GM21786 (cell line): ENCODE results near the gene ASXL3.

Experiments
- ATAC-seq: cut with Tn5 transposase; IDR thresholded peaks from one replicate; pipeline ENCODE4 v1.9.1; 2021; ENCODE audit not compliant: unreplicated experiment

ASXL3 gene

GRCh38 chr18:33656889-33657448, 79.0 kb downstream of the ASXL3 start:
- no peak for ATAC-seq

- no peak for ATAC-seq
These were observed 82.8 kb downstream of the ASXL3 start for GRCh38 chr18:33660696-33661310.

GRCh38 chr18:33664241-33664874, 86.3 kb downstream of the ASXL3 start:
- ATAC-seq, result no peak

- no peak for ATAC-seq
These were observed 87.2 kb downstream of the ASXL3 start for GRCh38 chr18:33665187-33665586.

- ATAC-seq, result no peak
These were observed 87.6 kb downstream of the ASXL3 start for GRCh38 chr18:33665641-33666040.

- no peak for ATAC-seq
These were observed 88.9 kb downstream of the ASXL3 start for GRCh38 chr18:33666915-33667314.

GRCh38 chr18:33669589-33669988, 91.6 kb downstream of the ASXL3 start:
- ATAC-seq, result no peak

GRCh38 chr18:33670029-33670428, 92.0 kb downstream of the ASXL3 start:
- ATAC-seq, result no peak

- no peak for ATAC-seq
These were observed 95.7 kb downstream of the ASXL3 start for GRCh38 chr18:33673689-33674088.

GRCh38 chr18:33676593-33676992, 98.6 kb downstream of the ASXL3 start:
- ATAC-seq, result no peak

- ATAC-seq, result no peak
These were observed 99.9 kb downstream of the ASXL3 start for GRCh38 chr18:33677891-33678290.

GRCh38 chr18:33682436-33682835, 104.4 kb downstream of the ASXL3 start:
- ATAC-seq, result no peak

GRCh38 chr18:33694593-33694992, 116.6 kb downstream of the ASXL3 start:
- no peak for ATAC-seq

- ATAC-seq, result no peak
These were observed 118.5 kb downstream of the ASXL3 start for GRCh38 chr18:33696332-33697162.

GRCh38 chr18:33697498-33697897, 119.5 kb downstream of the ASXL3 start:
- no peak for ATAC-seq

GRCh38 chr18:33699372-33699771, 121.4 kb downstream of the ASXL3 start:
- ATAC-seq, result no peak

GRCh38 chr18:33700513-33700976, 122.5 kb downstream of the ASXL3 start:
- peak; percentile 88 for ATAC-seq

- ATAC-seq, result no peak
These were observed 124.6 kb downstream of the ASXL3 start for GRCh38 chr18:33702625-33703024.

- ATAC-seq, result no peak
These were observed 128.4 kb downstream of the ASXL3 start for GRCh38 chr18:33706391-33706790.

GRCh38 chr18:33708876-33709275, 130.9 kb downstream of the ASXL3 start:
- ATAC-seq, result no peak

GRCh38 chr18:33710269-33710668, 132.2 kb downstream of the ASXL3 start:
- ATAC-seq, result no peak

- no peak for ATAC-seq
These were observed 133.5 kb downstream of the ASXL3 start for GRCh38 chr18:33711514-33711913.
